Choroid plexus epithelial cell (primary cell): ENCODE measurements around the gene SLC35F1.

Source experiments
- DNase-seq: peaks from one replicate; pipeline ENCODE4 v3.0.0-alpha.2; 2010; ENCODE audit warnings: low read depth
- H3K4me3 ChIP-seq: 2 replicates; pipeline ENCODE4 v1.5.1; 2011; ENCODE audit warnings: low read depth, mild to moderate bottlenecking, control low read depth, low read length, moderate library complexity
- TF ChIP-seq, protein P1 (sequence below): conservative IDR thresholded peaks from 2 replicates; pipeline ENCODE4 v1.5.1; 2011; ENCODE audit warnings: low read depth, mild to moderate bottlenecking, control low read depth, inconsistent platforms, low read length, moderate library complexity

The SLC35F1 gene

DNA sequence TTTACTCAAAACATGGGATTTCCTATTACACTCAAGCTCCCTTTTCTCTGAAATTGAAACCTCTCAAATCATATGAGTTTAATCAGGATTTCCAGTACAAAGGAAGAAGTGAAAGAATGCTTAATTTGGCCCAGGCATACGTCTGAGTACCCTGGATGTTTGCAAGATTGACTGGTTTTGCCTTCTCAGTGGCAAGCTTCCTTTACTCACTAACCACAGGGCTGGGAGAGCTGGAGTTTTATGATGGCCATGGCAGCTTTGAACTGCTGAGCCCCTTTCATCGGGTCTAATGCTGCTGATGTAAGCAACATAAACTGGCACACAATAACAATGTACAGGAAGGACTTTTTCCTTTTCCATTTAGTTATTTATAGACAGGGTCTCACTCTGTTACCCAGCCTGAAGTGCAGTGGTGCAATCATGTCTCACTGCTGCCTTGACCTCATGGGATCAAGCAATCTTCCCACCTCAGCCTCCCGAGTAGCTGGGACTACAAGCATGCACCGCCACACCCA, 194.8 kb downstream of the SLC35F1 start:
- no peak overlapping the region for H3K4me3 ChIP-seq
- TF ChIP-seq, protein P1, sequence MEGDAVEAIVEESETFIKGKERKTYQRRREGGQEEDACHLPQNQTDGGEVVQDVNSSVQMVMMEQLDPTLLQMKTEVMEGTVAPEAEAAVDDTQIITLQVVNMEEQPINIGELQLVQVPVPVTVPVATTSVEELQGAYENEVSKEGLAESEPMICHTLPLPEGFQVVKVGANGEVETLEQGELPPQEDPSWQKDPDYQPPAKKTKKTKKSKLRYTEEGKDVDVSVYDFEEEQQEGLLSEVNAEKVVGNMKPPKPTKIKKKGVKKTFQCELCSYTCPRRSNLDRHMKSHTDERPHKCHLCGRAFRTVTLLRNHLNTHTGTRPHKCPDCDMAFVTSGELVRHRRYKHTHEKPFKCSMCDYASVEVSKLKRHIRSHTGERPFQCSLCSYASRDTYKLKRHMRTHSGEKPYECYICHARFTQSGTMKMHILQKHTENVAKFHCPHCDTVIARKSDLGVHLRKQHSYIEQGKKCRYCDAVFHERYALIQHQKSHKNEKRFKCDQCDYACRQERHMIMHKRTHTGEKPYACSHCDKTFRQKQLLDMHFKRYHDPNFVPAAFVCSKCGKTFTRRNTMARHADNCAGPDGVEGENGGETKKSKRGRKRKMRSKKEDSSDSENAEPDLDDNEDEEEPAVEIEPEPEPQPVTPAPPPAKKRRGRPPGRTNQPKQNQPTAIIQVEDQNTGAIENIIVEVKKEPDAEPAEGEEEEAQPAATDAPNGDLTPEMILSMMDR, result no peak
- DNase-seq, result no peak

DNA sequence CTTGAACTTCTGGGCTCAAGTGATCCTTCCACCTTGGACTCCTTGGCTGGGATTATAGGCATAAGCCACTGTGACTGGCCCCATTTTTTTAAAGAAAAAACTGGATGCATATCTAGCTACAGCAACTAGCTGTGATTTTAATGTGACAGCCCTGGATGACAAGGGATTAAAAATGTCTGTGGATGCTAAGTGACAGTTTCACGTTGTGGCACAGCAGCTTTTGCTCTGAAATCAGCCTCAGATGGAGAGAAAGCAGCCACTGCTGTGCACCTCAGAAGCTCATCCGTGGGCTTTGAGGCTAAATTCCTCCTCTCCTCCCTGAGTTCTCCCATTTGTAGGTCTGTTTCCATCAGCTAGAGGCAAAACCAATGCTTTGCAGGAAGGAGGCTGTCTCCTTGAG, 195.3 kb downstream of the SLC35F1 start:
- DNase-seq, result no peak
- H3K4me3 ChIP-seq, result no peak overlapping the region
- TF ChIP-seq, protein P1, result no peak

DNA sequence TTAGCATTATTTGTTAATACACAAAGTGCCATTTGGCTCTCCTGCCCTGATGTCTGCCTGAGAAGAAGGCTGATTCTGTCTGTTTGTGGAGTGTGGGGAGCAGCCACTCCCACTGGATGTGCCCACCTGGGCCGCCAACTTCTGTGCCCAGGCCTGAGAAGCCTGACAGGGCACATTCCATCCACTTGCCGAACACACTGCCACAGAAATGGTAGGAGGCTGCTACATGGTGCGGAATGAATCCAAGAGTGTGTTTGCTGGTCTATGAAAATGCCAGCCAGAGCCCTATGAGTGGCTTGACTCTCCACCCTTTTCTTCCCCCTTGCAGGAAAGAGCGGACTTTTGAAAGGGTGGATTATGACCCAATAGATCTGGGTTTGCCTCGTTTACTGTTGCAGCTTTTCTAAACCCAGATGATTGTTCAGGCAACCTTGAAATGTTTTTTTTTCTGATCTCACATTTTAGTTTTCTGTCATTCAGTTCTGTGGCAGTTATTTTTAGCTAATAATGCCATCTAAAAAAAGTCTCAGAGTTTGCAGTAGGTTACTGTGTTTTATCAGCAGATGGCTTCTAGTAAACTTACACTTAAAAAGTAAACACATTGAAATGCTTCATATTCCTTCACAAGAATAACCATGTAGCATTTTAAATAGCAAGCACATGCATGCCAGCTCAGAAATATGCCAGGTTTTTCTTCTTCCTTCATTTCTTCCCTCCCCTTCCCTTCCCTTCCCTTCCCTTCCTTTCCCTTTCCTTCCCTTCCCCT, 196.5 kb downstream of the SLC35F1 start:
- DNase-seq, result no peak
- TF ChIP-seq, protein P1, result no peak
- no peak overlapping the region for H3K4me3 ChIP-seq

DNA sequence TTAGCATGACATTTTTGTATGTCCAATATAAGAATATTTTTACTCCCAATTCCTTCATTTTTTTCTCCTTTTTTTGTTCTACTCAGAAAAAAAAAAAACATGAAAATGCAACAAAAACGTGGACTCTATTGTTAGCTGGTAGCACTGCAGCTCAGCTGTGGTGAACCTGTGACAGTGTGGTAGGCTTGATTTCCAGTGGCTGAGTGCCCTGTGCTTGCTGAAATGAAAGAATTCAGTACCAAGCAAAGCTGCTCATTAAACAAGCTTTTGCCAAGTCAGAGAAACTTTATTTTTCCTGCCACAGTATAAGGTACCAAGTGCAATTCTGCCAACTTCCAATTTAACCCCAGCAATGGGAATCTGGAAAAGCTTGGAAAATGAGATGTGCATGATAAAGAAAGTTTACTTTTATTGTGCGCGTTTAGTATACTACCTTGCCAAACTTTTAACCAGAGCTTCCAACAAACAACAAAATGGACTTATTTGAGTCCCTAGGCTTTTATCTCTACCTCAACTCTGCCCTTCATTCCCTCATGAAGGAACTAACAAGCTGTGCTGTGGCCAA, 215.2 kb downstream of the SLC35F1 start:
- no peak overlapping the region for H3K4me3 ChIP-seq
- TF ChIP-seq, protein P1, result no peak
- DNase-seq, result no peak

DNA sequence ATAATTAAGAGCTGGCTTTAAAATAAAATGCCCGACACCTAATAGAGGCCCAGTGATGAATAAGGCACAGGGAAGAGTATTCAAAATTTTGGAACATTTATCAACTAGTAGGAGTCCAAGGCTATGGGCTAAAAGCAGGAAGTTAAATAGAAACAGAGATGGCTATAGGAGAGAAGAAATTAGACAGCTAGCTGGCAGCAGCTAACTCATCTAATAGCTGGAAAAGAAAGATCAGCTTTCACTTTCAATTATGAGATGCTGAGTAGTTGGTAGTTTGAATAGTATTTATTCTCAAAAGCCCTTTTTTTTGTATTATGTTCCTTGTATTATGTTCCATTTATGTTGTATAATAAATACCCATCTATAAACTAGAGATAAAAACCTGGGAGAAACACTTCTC, 215.7 kb downstream of the SLC35F1 start:
- TF ChIP-seq, protein P1, result no peak
- H3K4me3 ChIP-seq, result no peak overlapping the region
- no peak for DNase-seq

DNA sequence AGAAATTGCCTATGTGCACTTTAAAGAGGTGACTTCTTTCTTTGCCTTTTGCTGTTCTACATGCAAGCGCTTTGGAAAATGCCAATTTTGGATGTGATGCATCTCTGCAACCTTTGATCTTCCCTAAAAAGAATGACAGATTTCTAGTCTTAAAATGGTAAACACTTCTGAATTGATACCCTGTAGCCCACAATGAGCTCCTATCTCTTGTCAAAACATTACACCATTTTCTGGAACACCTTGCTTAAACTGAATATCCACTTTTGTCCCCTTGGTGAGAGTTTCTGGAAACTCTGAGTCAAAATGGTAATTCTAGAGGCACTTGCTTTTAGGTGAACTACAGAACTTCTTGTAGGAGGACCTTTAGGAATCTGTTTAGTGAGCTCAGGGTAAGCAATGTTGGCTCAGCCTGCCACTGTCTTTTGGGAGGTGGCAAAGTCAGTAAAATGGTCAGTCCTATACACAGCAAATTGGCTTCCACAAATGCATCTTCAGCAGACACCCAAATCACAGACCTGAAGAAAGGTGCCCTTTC, 216.5 kb downstream of the SLC35F1 start:
- no peak overlapping the region for H3K4me3 ChIP-seq
- TF ChIP-seq, protein P1, result no peak
- DNase-seq, result no peak
